KOPT-K1 (cell line): Measurements from ENCODE around the gene CCSAP.
"Not testable (repeated sequence)": the region's sequence is repeated elsewhere in the genome, so short reads cannot be mapped to it uniquely, and the experiment has no call there.

Experiments used
- H3K27ac ChIP-seq: fragments of 200-600 bp; sonication (generic); 2 replicates; pipeline ENCODE4 v1.5.1; 2016; ENCODE audit warnings: antibody characterized with exemption, mild to moderate bottlenecking, low read depth, low read length; ENCODE audit not compliant: poor library complexity, severe bottlenecking
- H3K36me3 ChIP-seq: fragments of 200-600 bp; sonication (generic); 2 replicates; pipeline ENCODE4 v1.5.1; 2017; ENCODE audit warnings: antibody characterized with exemption, mild to moderate bottlenecking, low read length, moderate library complexity; ENCODE audit not compliant: insufficient read depth
- H3K9me3 ChIP-seq: fragments of 200-600 bp; sonication (generic); 2 replicates; pipeline ENCODE4 v1.5.1; 2017; ENCODE audit warnings: antibody characterized with exemption, low read length, mild to moderate bottlenecking; ENCODE audit not compliant: insufficient read depth, poor library complexity, severe bottlenecking

Gene CCSAP

GRCh38 chr1:229295745-229296144, 47.1 kb downstream of the CCSAP start:
- H3K36me3 ChIP-seq = peaks cover 66% of the 10 kb centered on the region
- H3K27ac ChIP-seq = no peak overlapping the region
- H3K9me3 ChIP-seq = no peaks in the 10 kb centered on the region

- no peaks in the 10 kb centered on the region for H3K9me3 ChIP-seq
- H3K27ac ChIP-seq = no peak overlapping the region
- H3K36me3 ChIP-seq = peaks cover 64% of the 10 kb centered on the region
Observed at GRCh38 chr1:229293528-229294204, 49.2 kb downstream of the CCSAP start.

GRCh38 chr1:229291686-229292085, 51.2 kb downstream of the CCSAP start:
- H3K9me3 ChIP-seq, H3K27ac ChIP-seq: not testable (repeated sequence)
- peaks cover 56% of the 10 kb centered on the region for H3K36me3 ChIP-seq

- Histone ChIP-seq H3K36me3 (peaks cover 36% of the 10 kb centered on the region), H3K27ac (no peak overlapping the region), H3K9me3 (no peaks in the 10 kb centered on the region)
Observed at GRCh38 chr1:229288516-229288915, 54.3 kb downstream of the CCSAP start.

GRCh38 chr1:229287267-229287666, 55.6 kb downstream of the CCSAP start:
- H3K36me3 ChIP-seq = peaks cover 30% of the 10 kb centered on the region
- H3K27ac ChIP-seq = no peak overlapping the region
- no peaks in the 10 kb centered on the region for H3K9me3 ChIP-seq

- H3K27ac ChIP-seq = no peak overlapping the region
Observed at GRCh38 chr1:229286099-229286766, 56.6 kb downstream of the CCSAP start.

GRCh38 chr1:229285440-229285839, 57.4 kb downstream of the CCSAP start:
- H3K27ac ChIP-seq = no peak overlapping the region
- H3K36me3 ChIP-seq = peaks cover 19% of the 10 kb centered on the region; the same call in 1 of the 2 replicates
- no peaks in the 10 kb centered on the region for H3K9me3 ChIP-seq

More at GRCh38 chr1:229286099-229286766, 56.6 kb downstream of the CCSAP start:
- Histone ChIP-seq H3K9me3 (no peaks in the 10 kb centered on the region), H3K36me3 (peaks cover 26% of the 10 kb centered on the region)

GRCh38 chr1:229284887-229285286, 58.0 kb downstream of the CCSAP start:
- Histone ChIP-seq H3K36me3 (peaks cover 14% of the 10 kb centered on the region; the same call in 1 of the 2 replicates), H3K27ac (no peak overlapping the region), H3K9me3 (no peaks in the 10 kb centered on the region)

GRCh38 chr1:229283183-229283611, 59.6 kb downstream of the CCSAP start:
- Histone ChIP-seq H3K9me3 (no peaks in the 10 kb centered on the region), H3K36me3 (0 out of 2 replicates have a peak, but pooled peaks cover 6% of the 10 kb centered on the region), H3K27ac (no peak overlapping the region)

GRCh38 chr1:229282295-229282823, 60.5 kb downstream of the CCSAP start:
- H3K27ac ChIP-seq = no peak overlapping the region
- H3K9me3 ChIP-seq = no peaks in the 10 kb centered on the region
- H3K36me3 ChIP-seq = no peaks in the 10 kb centered on the region; the same call in 1 of the 2 replicates

- no peaks in the 10 kb centered on the region for H3K9me3 ChIP-seq
- no peaks in the 10 kb centered on the region; the same call in 1 of the 2 replicates for H3K36me3 ChIP-seq
- no peak overlapping the region for H3K27ac ChIP-seq
Observed at GRCh38 chr1:229281339-229281926, 61.4 kb downstream of the CCSAP start.

GRCh38 chr1:229280921-229281320, 61.9 kb downstream of the CCSAP start:
- Histone ChIP-seq H3K9me3 (no peaks in the 10 kb centered on the region), H3K36me3 (no peaks in the 10 kb centered on the region; the same call in 1 of the 2 replicates), H3K27ac (no peak overlapping the region)

- Histone ChIP-seq H3K27ac (no peak overlapping the region), H3K36me3 (no peaks in the 10 kb centered on the region; the same call in 1 of the 2 replicates), H3K9me3 (no peaks in the 10 kb centered on the region)
Observed at GRCh38 chr1:229280037-229280828, 62.6 kb downstream of the CCSAP start.

GRCh38 chr1:229279242-229279641, 63.6 kb downstream of the CCSAP start:
- Histone ChIP-seq H3K36me3 (no peaks in the 10 kb centered on the region; the same call in 1 of the 2 replicates), H3K27ac (no peak overlapping the region), H3K9me3 (no peaks in the 10 kb centered on the region)
